Caco-2 (cell line): ENCODE results near the gene ALG12. TPM values are rescaled to one million over a fixed set of nuclear protein-coding genes. Genes with fewer than 3 reads are reported as not detected.
A peak's percentile ranks its signal among the peaks of the same experiment; 100 is the strongest.

Experiments
- BruUV-seq: library from RNA; stranded (reverse); fragments of 400-500 nt; replicated peaks from 2 replicates; lab custom pipeline; 2021; lab: Mats Ljungman, UMichigan
- CTCF ChIA-PET: fragments of 300-600 bp; sonication (Branson Sonifier 250); formaldehyde crosslinking; loops from one replicate; lab custom pipeline; 2022; ENCODE audit warnings: antibody characterized with exemption; lab: Charles Lee
- POLR2A ChIA-PET: fragments of 300-600 bp; sonication (Branson Sonifier 250); formaldehyde crosslinking; loops from one replicate; lab custom pipeline; 2022; ENCODE audit warnings: antibody characterized with exemption; lab: Charles Lee
- DNase-seq, 2 experiments: peaks; one replicate each; pipeline versions ENCODE4 v3.0.0 to v3.0.0-alpha.2; 2020 to 2022
- H3K27me3 ChIP-seq: replicated peaks from 2 replicates; pipeline ENCODE4 v1.6.0; 2011; ENCODE audit warnings: low read length; ENCODE audit not compliant: control insufficient read depth, insufficient read depth
- H3K36me3 ChIP-seq: 2 replicates; pipeline ENCODE4 v1.5.1; 2011; ENCODE audit warnings: low read length; ENCODE audit not compliant: control insufficient read depth, insufficient read depth
- H3K4me1 ChIP-seq: fragments of 250-450 bp; sonication (Bioruptor Pico); 2 replicates; pipeline ENCODE4 v1.5.1; 2020; ENCODE audit warnings: mild to moderate bottlenecking
- H3K4me3 ChIP-seq: 2 replicates; pipeline ENCODE4 v1.5.1; 2011; ENCODE audit warnings: low read depth, mild to moderate bottlenecking, control low read depth, low read length
- H3K9me3 ChIP-seq: fragments of 250-450 bp; sonication (Bioruptor Pico); 2 replicates; pipeline ENCODE4 v1.5.1; 2020; ENCODE audit warnings: mild to moderate bottlenecking, moderate library complexity
- H3K27ac Mint-ChIP-seq: one replicate; pipeline ENCODE4 v1.8.0; 2022; ENCODE audit warnings: mixed read lengths; ENCODE audit not compliant: unreplicated experiment
- H3K27me3 Mint-ChIP-seq: one replicate; pipeline ENCODE4 v1.8.0; 2022; ENCODE audit warnings: mixed read lengths; ENCODE audit not compliant: insufficient read depth, unreplicated experiment
- H3K36me3 Mint-ChIP-seq: one replicate; pipeline ENCODE4 v1.8.0; 2022; ENCODE audit warnings: mild to moderate bottlenecking, mixed read lengths; ENCODE audit not compliant: insufficient read depth, unreplicated experiment
- H3K4me1 Mint-ChIP-seq: one replicate; pipeline ENCODE4 v1.8.0; 2022; ENCODE audit warnings: low read depth, mixed read lengths; ENCODE audit not compliant: unreplicated experiment
- H3K4me3 Mint-ChIP-seq: one replicate; pipeline ENCODE4 v1.8.0; 2022; ENCODE audit warnings: mild to moderate bottlenecking, moderate library complexity, mixed read lengths; ENCODE audit not compliant: unreplicated experiment
- H3K9me3 Mint-ChIP-seq: one replicate; pipeline ENCODE4 v1.8.0; 2022; ENCODE audit warnings: mixed read lengths; ENCODE audit not compliant: unreplicated experiment
- intact Hi-C: fragments of 100-400 bp; cut with micrococcal nuclease; formaldehyde crosslinking; loops from one replicate; pipeline ENCODE4 v1.10.0; 2022; ENCODE audit not compliant: unreplicated experiment
- total RNA-seq: library from RNA; stranded (reverse); gene quantifications from 2 replicates; pipeline ENCODE4 v1.2.3, GENCODE V29; 2022
- TF ChIP-seq, protein P1 (sequence below), 2 experiments: fragments of 200-600 bp in 1 of 2; IDR thresholded peaks; 1 replicate in 1 of 2; 2 replicates in 1 of 2; pipeline versions ENCODE4 v1.5.1 to v1.8.0; 2011 to 2022; ENCODE audit warnings: antibody characterized with exemption in 1 of 2, control low read depth in 1 of 2, inconsistent platforms in 1 of 2, low read depth in 1 of 2, low read length in 1 of 2, mild to moderate bottlenecking in 1 of 2, moderate library complexity in 1 of 2; ENCODE audit not compliant: insufficient read depth in 1 of 2, severe bottlenecking in 1 of 2, unreplicated experiment in 1 of 2

The ALG12 gene
- total RNA-seq, 1 experiment from 2014 or later = 35.7 TPM

DNA sequence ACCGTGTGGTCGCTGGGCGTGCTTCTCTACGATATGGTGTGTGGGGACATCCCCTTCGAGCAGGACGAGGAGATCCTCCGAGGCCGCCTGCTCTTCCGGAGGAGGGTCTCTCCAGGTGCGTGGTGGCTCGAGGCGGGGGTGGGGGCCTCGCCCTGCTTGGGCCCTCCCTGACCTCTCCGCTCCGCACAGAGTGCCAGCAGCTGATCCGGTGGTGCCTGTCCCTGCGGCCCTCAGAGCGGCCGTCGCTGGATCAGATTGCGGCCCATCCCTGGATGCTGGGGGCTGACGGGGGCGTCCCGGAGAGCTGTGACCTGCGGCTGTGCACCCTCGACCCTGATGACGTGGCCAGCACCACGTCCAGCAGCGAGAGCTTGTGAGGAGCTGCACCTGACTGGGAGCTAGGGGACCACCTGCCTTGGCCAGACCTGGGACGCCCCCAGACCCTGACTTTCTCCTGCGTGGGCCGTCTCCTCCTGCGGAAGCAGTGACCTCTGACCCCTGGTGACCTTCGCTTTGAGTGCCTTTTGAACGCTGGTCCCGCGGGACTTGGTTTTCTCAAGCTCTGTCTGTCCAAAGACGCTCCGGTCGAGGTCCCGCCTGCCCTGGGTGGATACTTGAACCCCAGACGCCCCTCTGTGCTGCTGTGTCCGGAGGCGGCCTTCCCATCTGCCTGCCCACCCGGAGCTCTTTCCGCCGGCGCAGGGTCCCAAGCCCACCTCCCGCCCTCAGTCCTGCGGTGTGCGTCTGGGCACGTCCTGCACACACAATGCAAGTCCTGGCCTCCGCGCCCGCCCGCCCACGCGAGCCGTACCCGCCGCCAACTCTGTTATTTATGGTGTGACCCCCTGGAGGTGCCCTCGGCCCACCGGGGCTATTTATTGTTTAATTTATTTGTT lies 44.8 kb upstream of the ALG12 start:
- BruUV-seq = no TSS peak
- Histone ChIP-seq H3K9me3 (no peaks in the 10 kb centered on the region), H3K4me3 (peak overlapping the region; percentile 2; the same call in 1 of the 2 replicates), H3K36me3 (peaks cover 4% of the 10 kb centered on the region), H3K27me3 (no peaks in the 10 kb centered on the region), H3K4me1 (peaks cover 62% of the 10 kb centered on the region)
- CTCF ChIA-PET = interaction anchor here (1.3 to 1.8 kb wide), 2 partner anchors 32 to 68 kb away, joined by 5 to 13 read pairs; no protein-coding TSS in a partner anchor
- peak overlapping the region; percentile 82 for H3K4me3 Mint-ChIP-seq
- DNase-seq = no peak
- POLR2A ChIA-PET = interaction anchor here (1.6 to 3.3 kb wide), 2 partner anchors 11 to 68 kb away, joined by 12 to 25 read pairs; no protein-coding TSS in a partner anchor
- H3K27me3 Mint-ChIP-seq = no peaks in the 10 kb centered on the region
- peaks cover 7% of the 10 kb centered on the region for H3K4me1 Mint-ChIP-seq
- no peaks in the 10 kb centered on the region for H3K9me3 Mint-ChIP-seq
- TF ChIP-seq, protein P1, sequence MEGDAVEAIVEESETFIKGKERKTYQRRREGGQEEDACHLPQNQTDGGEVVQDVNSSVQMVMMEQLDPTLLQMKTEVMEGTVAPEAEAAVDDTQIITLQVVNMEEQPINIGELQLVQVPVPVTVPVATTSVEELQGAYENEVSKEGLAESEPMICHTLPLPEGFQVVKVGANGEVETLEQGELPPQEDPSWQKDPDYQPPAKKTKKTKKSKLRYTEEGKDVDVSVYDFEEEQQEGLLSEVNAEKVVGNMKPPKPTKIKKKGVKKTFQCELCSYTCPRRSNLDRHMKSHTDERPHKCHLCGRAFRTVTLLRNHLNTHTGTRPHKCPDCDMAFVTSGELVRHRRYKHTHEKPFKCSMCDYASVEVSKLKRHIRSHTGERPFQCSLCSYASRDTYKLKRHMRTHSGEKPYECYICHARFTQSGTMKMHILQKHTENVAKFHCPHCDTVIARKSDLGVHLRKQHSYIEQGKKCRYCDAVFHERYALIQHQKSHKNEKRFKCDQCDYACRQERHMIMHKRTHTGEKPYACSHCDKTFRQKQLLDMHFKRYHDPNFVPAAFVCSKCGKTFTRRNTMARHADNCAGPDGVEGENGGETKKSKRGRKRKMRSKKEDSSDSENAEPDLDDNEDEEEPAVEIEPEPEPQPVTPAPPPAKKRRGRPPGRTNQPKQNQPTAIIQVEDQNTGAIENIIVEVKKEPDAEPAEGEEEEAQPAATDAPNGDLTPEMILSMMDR (IDR thresholded peaks at IDR 0.05; ENCODE audit: insufficient read depth in 1 of 2, low read depth in 1 of 2, low read length in 1 of 2, severe bottlenecking in 1 of 2, unreplicated experiment in 1 of 2) = no peak
- H3K27ac Mint-ChIP-seq = no peak overlapping the region
- H3K36me3 Mint-ChIP-seq = peaks cover 66% of the 10 kb centered on the region
- intact Hi-C loops = loop anchor here (1.0 kb wide), 1 partner anchor 32 kb away; no protein-coding TSS in a partner anchor

DNA sequence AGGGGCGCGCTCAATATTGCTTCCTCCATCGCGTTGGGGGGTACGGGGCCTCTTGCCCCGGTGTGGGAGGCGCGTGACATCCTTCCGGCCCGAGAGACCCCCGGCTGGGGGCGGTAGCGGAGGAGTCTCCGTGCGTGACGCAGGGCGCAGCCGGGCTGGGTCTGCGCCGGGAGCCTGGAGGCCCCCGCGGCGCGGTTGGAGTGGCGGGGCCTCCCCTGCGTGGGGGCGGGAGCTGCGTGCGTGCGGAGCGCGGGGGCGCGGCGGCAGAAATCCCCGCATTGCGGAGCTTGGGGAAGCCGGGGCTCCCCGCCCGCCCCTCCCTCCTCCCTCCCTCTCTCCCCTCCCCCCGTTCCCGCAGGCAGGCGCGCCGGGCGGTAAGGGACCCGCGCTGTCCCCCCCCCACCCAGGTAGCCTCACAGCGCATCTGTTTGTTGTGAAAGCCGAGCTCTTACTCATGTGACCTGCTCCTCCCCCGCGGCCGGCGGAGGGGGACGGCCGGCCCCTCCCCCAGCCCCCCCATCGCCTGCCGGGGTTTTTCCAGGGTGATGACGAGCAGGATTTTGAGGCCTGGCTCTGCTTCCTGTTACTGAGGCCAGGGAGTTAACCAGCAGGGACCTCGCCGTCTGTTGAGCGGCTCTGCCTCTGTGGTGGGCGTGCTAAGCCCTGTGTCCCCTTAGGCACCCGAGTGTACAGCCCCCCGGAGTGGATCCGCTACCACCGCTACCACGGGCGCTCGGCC lies 43.9 kb upstream of the ALG12 start:
- peak overlapping the region; percentile 80 for H3K4me3 ChIP-seq
- H3K27me3 ChIP-seq = no peaks in the 10 kb centered on the region
- TF ChIP-seq, protein P1 (IDR thresholded peaks at IDR 0.05; ENCODE audit: insufficient read depth in 1 of 2, low read depth in 1 of 2, low read length in 1 of 2, severe bottlenecking in 1 of 2, unreplicated experiment in 1 of 2) = no peak
- H3K9me3 Mint-ChIP-seq = no peaks in the 10 kb centered on the region
- POLR2A ChIA-PET = interaction anchor here (1.6 to 3.3 kb wide), 2 partner anchors 10 to 68 kb away, joined by 12 to 25 read pairs; no protein-coding TSS in a partner anchor
- DNase-seq = peak; percentile 63 to 80
- CTCF ChIA-PET = interaction anchor here (1.3 to 1.8 kb wide), 2 partner anchors 31 to 68 kb away, joined by 5 to 13 read pairs; no protein-coding TSS in a partner anchor
- H3K4me1 ChIP-seq = peaks cover 63% of the 10 kb centered on the region
- peaks cover 7% of the 10 kb centered on the region for H3K4me1 Mint-ChIP-seq
- intact Hi-C loops = loop anchor here (1.0 kb wide), 1 partner anchor 31 kb away; no protein-coding TSS in a partner anchor
- H3K4me3 Mint-ChIP-seq = peak overlapping the region; percentile 82
- H3K36me3 ChIP-seq = peaks cover 4% of the 10 kb centered on the region
- no peaks in the 10 kb centered on the region for H3K9me3 ChIP-seq
- BruUV-seq = no TSS peak
- peak overlapping the region; percentile 64 for H3K27ac Mint-ChIP-seq
- H3K27me3 Mint-ChIP-seq = no peaks in the 10 kb centered on the region
- H3K36me3 Mint-ChIP-seq = peaks cover 57% of the 10 kb centered on the region
